GM12878 (cell line): Measurements from ENCODE around the gene SHCBP1L. TPM values are rescaled to one million over a fixed set of nuclear protein-coding genes. Genes with fewer than 3 reads are reported as not detected.

Experiments
- ATAC-seq: fragments of 200-7000 bp; cut with Tn5 transposase; 3 replicates; pipeline ENCODE4 v1.9.1; 2020; ENCODE audit warnings: mild to moderate bottlenecking, moderate library complexity
- BruUV-seq: library from RNA; stranded (reverse); fragments of 400-500 nt; replicated peaks from 2 replicates; lab custom pipeline; 2021; lab: Mats Ljungman, UMichigan
- CTCF ChIA-PET: fragments of 300-600 bp; sonication (Branson Sonifier 250); formaldehyde crosslinking; extraction: SDS; loops from one replicate; lab custom pipeline; 2021; ENCODE audit warnings: inconsistent platforms; lab: Yijun Ruan, JAX
- POLR2A ChIA-PET: fragments of 350-600 bp; formaldehyde crosslinking; extraction: SDS; loops from one replicate; lab custom pipeline; 2021; ENCODE audit warnings: inconsistent platforms; lab: Charles Lee
- RAD21 ChIA-PET: fragments of 300-600 bp; sonication (Branson Sonifier 250); formaldehyde crosslinking; loops from one replicate; lab custom pipeline; 2023; ENCODE audit warnings: antibody characterized with exemption; ENCODE audit not compliant: unreplicated experiment; lab: Charles Lee
- SMC1A ChIA-PET: fragments of 300-600 bp; sonication (Branson Sonifier 250); formaldehyde crosslinking; loops from one replicate; lab custom pipeline; 2023; ENCODE audit not compliant: unreplicated experiment, uncharacterized antibody; lab: Charles Lee
- DNase-seq: peaks from one replicate; pipeline ENCODE4 v3.0.0-alpha.2; 2011; ENCODE audit warnings: low read depth, low spot score
- FAIRE-seq: peaks from 3 replicates; lab custom pipeline; 2011; peaks lifted over from hg19 to GRCh38; lab: Jason Lieb, UNC
- H2AFZ ChIP-seq: 2 replicates; pipeline ENCODE4 v1.6.0; 2011; ENCODE audit warnings: low read depth, low read length, control low read depth; ENCODE audit not compliant: control insufficient read depth
- H3K27ac ChIP-seq: 2 replicates; pipeline ENCODE4 v1.5.1; 2011; ENCODE audit warnings: control low read depth; ENCODE audit not compliant: control insufficient read depth, insufficient read depth
- H3K27me3 ChIP-seq, 2 experiments: replicated peaks in 1 of 2; 2 replicates each; pipeline versions ENCODE4 v1.6.0 to v1.6.1; 2011; ENCODE audit warnings: low read length in 1 of 2; ENCODE audit not compliant: control insufficient read depth in 2 of 2, insufficient read depth in 2 of 2
- H3K36me3 ChIP-seq, 2 experiments: 2 replicates each; pipeline ENCODE4 v1.5.1; 2011; ENCODE audit warnings: low read length in 1 of 2; ENCODE audit not compliant: control insufficient read depth in 2 of 2, insufficient read depth in 2 of 2
- H3K4me1 ChIP-seq: 2 replicates; pipeline ENCODE4 v1.6.1; 2011; ENCODE audit warnings: mild to moderate bottlenecking, low read length, moderate library complexity, mixed read lengths; ENCODE audit not compliant: control insufficient read depth, insufficient read depth
- H3K4me2 ChIP-seq: 2 replicates; pipeline ENCODE4 v1.6.0; 2011; ENCODE audit warnings: control low read depth; ENCODE audit not compliant: control insufficient read depth, insufficient read depth
- H3K4me3 ChIP-seq: fragments of 200-600 bp; sonication (generic); 2 replicates; pipeline ENCODE4 v1.5.1; 2016
- H3K79me2 ChIP-seq: 2 replicates; pipeline ENCODE4 v1.6.0; 2011; ENCODE audit warnings: low read length; ENCODE audit not compliant: control insufficient read depth, insufficient read depth
- H3K9ac ChIP-seq: 2 replicates; pipeline ENCODE4 v1.8.0; 2011; ENCODE audit warnings: low read length, control low read depth, mixed read lengths; ENCODE audit not compliant: control insufficient read depth, insufficient read depth
- H3K9me3 ChIP-seq: replicated peaks from 3 replicates; pipeline ENCODE4 v1.5.1; 2011; ENCODE audit warnings: mild to moderate bottlenecking, low read length; ENCODE audit not compliant: control insufficient read depth, insufficient read depth
- H4K20me1 ChIP-seq: 2 replicates; pipeline ENCODE4 v1.6.0; 2011; ENCODE audit not compliant: control insufficient read depth, insufficient read depth
- BRCA1 ChIP-seq: IDR thresholded peaks from 2 replicates; pipeline ENCODE4 v1.6.1; 2011; ENCODE audit warnings: low read depth, low read length, improper control_type of control experiment
- ETV6 ChIP-seq, 2 experiments: fragments of 450-650 bp in 1 of 2; IDR thresholded peaks in 1 of 2; conservative IDR thresholded peaks in 1 of 2; 2 replicates each; pipeline ENCODE4 v1.6.1; 2014; ENCODE audit warnings: antibody characterized with exemption in 1 of 2, borderline replicate concordance in 1 of 2, low read depth in 1 of 2, mild to moderate bottlenecking in 1 of 2, moderate library complexity in 1 of 2
- EZH2 ChIP-seq: IDR thresholded peaks from 2 replicates; pipeline ENCODE4 v1.6.1; 2012; ENCODE audit warnings: low read depth, mild to moderate bottlenecking, control low read depth, inconsistent platforms, low read length, borderline replicate concordance; ENCODE audit not compliant: control insufficient read depth
- KLF5 ChIP-seq: fragments of 450-650 bp; IDR thresholded peaks from 2 replicates; pipeline ENCODE4 v1.6.1; 2014; ENCODE audit warnings: mild to moderate bottlenecking; ENCODE audit not compliant: partially characterized antibody
- MYC ChIP-seq: IDR thresholded peaks from 2 replicates; pipeline ENCODE4 v1.6.1; 2011; ENCODE audit warnings: mild to moderate bottlenecking, low read length, moderate library complexity, inconsistent platforms; ENCODE audit not compliant: insufficient read depth, insufficient replicate concordance, insufficient read length, severe bottlenecking
- NR2F1 ChIP-seq: fragments of 450-650 bp; conservative IDR thresholded peaks from 2 replicates; pipeline ENCODE4 v1.6.1; 2017; ENCODE audit warnings: mild to moderate bottlenecking
- SP1 ChIP-seq: IDR thresholded peaks from one replicate; pipeline ENCODE4 v1.6.1; 2011; ENCODE audit warnings: low read depth, low read length
- WGBS: methylation state at CpG from one replicate; pipeline ENCODE4 v1.1.6; 2016; ENCODE audit warnings: low lambda C conversion rate; ENCODE audit not compliant: insufficient replicate concordance, insufficient coverage; ENCODE audit errors: missing lambda C conversion rate; 5-methylcytosine and 5-hydroxymethylcytosine counted together
- in situ Hi-C: fragments of 300-500 bp; cut with MboI; formaldehyde crosslinking; loops from 9 replicates; pipeline ENCODE4 v1.14.3; 2018; ENCODE audit warnings: mixed read lengths
- intact Hi-C: fragments of 100-400 bp; cut with micrococcal nuclease; formaldehyde crosslinking; loops from one replicate; pipeline ENCODE4 v1.14.2; 2022; ENCODE audit not compliant: unreplicated experiment
- polyA plus RNA-seq, 11 experiments: library from polyadenylated mRNA; depleted of rRNA in 4 of 11; unstranded in 6 of 11; stranded (reverse) in 5 of 11; fragments of >200 nt; fragmentation: Nextera tagmentation in 4 of 11; fragmentation: Illumina TruSeq in 1 of 11; extraction: Ambion mirVana in 4 of 11; extraction: Trizol in 1 of 11; gene quantifications; 1 replicate in 1 of 11; 2 replicates in 10 of 11; pipeline versions ENCODE4 v1.2.1 to v1.2.3, GENCODE V29; 2011 to 2016; ENCODE audit warnings: inconsistent platforms in 2 of 11, missing spikeins in 2 of 11, low read depth in 1 of 11
- total RNA-seq, 4 experiments: library from RNA; depleted of rRNA in 3 of 4; stranded (reverse); fragments of >200 nt in 3 of 4; fragmentation: Illumina TruSeq in 1 of 4; extraction: Trizol in 1 of 4; gene quantifications; 2 replicates each; pipeline versions ENCODE4 v1.2.1 to v1.2.3, GENCODE V29; 2013 to 2021
- TF ChIP-seq, protein P1 (sequence below): fragments of 450-650 bp; IDR thresholded peaks from 2 replicates; pipeline ENCODE4 v1.6.1; 2017; ENCODE audit warnings: low read depth, mild to moderate bottlenecking, moderate library complexity

SHCBP1L gene
- total and polyA plus RNA-seq, 10 of the 15 experiments (the other 5 are each of a cell fraction or from before 2014, with no cell fraction given): not detected

DNA sequence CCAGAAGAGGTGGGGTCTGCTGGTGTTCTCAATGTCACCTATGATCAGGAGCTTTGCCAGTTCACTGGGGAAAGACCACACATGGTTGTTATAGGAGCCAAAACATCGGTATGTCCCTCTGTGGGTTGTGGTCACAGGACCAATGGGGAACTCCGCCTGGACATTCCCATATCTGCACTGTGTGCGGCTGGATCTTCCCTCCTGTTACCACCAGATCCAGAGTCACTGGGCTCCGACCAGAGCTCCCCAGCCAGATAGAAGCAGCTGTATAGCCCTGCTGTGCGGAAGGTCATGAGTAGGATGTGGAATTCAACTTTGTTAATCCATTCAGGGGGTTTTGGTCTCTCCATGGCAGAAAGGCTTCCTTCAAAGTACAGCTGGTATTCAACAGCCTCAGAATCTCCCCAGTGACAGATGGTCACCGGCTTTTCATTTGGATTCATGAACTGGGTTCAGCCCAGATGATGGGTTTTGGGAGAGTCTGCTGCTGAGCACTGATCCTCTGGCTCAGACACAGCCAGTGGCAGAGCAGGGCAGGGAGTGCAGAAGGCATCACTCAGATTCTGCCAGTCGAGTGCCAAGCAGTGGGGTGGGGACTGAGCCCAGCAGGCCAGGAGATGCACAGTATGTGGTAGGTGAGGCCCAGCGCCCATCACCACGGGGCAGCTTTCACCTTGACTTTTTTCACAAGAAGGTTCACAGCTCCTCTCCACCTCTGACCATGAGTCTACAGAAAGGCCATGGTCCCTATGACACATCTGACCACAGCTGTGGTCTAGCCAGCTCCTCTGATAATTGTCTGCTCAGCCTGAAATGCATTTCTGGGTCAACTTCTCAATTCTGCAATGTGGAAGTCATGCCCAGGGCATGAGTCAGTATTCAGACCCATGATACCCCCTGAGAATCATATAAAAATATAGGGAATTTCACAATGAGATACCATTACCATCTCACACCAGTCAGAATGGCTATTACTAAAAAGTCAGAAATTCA lies 2.9 kb upstream of the SHCBP1L start:
- DNase-seq (no peak), FAIRE-seq (no peak), ATAC-seq (peak; percentile 70)
- 32% methylated on average over 9 of the region's 9 CpGs for WGBS
- Histone ChIP-seq H3K79me2 (no peaks in the 10 kb centered on the region), H3K4me3 (no peak overlapping the region), H3K4me2 (no peak overlapping the region), H3K36me3 (no peaks in the 10 kb centered on the region), H3K9me3 (no peaks in the 10 kb centered on the region), H3K9ac (no peak overlapping the region), H4K20me1 (no peaks in the 10 kb centered on the region), H2AFZ (no peak overlapping the region), H3K4me1 (no peaks in the 10 kb centered on the region), H3K27ac (no peak overlapping the region), H3K27me3 (no peaks in the 10 kb centered on the region; a peak in 1 of 4 replicates)
- ChIA-PET SMC1A (interaction anchor here (0.8 to 1.2 kb wide), 2 partner anchors 52 to 116 kb away, joined by 3 read pairs; no protein-coding TSS in a partner anchor), CTCF (interaction anchor here (0.5 to 1.1 kb wide), 3 partner anchors 9 to 279 kb away, joined by 3 to 4 read pairs (median 3); no protein-coding TSS in a partner anchor), RAD21 (interaction anchor here (1.3 kb wide), 1 partner anchor 9 kb away, joined by 3 read pairs; no protein-coding TSS in a partner anchor), POLR2A (interaction anchor here (0.6 kb wide), 2 partner anchors 205 to 1723 kb away, joined by 3 to 4 read pairs; no protein-coding TSS in a partner anchor)
- intact Hi-C loops: no loop called here
- BruUV-seq: no TSS peak
- in situ Hi-C loops: loop anchor here (5.0 kb wide), 1 partner anchor 271 kb away; no protein-coding TSS in a partner anchor
- TF ChIP-seq NR2F1: peak; percentile 82
- TF ChIP-seq BRCA1: no peak
- TF ChIP-seq, all 136 proteins: peak for 1

DNA sequence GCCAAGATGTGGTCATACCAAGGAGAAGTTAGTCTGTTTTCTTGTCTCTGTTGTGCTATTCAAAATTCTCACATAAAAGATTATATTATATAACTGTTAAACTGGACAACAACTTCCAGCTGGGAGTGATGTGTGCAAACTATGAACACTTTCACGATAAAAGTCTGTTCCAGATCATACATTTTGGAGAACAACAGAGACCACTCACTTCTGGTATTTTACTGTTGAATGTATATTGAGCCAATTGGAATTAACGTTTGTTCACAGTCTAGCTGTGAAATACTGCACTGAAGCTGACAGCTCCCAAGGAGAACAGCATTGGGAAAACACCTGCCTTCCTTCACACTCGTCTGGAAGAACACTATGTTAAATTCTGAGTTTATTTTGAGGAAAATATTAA lies 860 bp upstream of the SHCBP1L start:
- H3K4me3 ChIP-seq: no peak overlapping the region
- no peaks in the 10 kb centered on the region for H4K20me1 ChIP-seq
- no peak overlapping the region for H2AFZ ChIP-seq
- no peaks in the 10 kb centered on the region for H3K36me3 ChIP-seq
- SMC1A ChIA-PET: no interaction called here
- CTCF ChIA-PET: no interaction called here
- FAIRE-seq: no peak
- DNase-seq: no peak
- ATAC-seq: no peak
- H3K79me2 ChIP-seq: no peaks in the 10 kb centered on the region
- no peak overlapping the region for H3K4me2 ChIP-seq
- POLR2A ChIA-PET: interaction anchor here (0.7 kb wide), 1 partner anchor 89 kb away, joined by 3 read pairs; no protein-coding TSS in a partner anchor
- H3K9ac ChIP-seq: no peak overlapping the region
- H3K27ac ChIP-seq: no peak overlapping the region
- BruUV-seq: no TSS peak
- WGBS: 35% methylated on average over 3 of the region's 3 CpGs
- no peaks in the 10 kb centered on the region for H3K9me3 ChIP-seq
- RAD21 ChIA-PET: no interaction called here
- TF ChIP-seq, protein P1, sequence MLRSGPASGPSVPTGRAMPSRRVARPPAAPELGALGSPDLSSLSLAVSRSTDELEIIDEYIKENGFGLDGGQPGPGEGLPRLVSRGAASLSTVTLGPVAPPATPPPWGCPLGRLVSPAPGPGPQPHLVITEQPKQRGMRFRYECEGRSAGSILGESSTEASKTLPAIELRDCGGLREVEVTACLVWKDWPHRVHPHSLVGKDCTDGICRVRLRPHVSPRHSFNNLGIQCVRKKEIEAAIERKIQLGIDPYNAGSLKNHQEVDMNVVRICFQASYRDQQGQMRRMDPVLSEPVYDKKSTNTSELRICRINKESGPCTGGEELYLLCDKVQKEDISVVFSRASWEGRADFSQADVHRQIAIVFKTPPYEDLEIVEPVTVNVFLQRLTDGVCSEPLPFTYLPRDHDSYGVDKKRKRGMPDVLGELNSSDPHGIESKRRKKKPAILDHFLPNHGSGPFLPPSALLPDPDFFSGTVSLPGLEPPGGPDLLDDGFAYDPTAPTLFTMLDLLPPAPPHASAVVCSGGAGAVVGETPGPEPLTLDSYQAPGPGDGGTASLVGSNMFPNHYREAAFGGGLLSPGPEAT: no peak
- TF ChIP-seq EZH2 (no peak), SP1 (no peak), MYC (no peak), KLF5 (no peak), ETV6 (conservative IDR thresholded peaks at IDR 0.05 in 1 of 2, IDR thresholded peaks at IDR 0.05 in 1 of 2; ENCODE audit: borderline replicate concordance in 1 of 2, low read depth in 1 of 2) (no peak)
- in situ Hi-C loops: no loop called here
- H3K27me3 ChIP-seq: no peaks in the 10 kb centered on the region; a peak in 1 of 4 replicates
- no peaks in the 10 kb centered on the region for H3K4me1 ChIP-seq
- intact Hi-C loops: no loop called here
